Neuronal stem cell (in vitro differentiated cells): ENCODE data around the gene PPEF1.

Experiments used
- DNase-seq: peaks from one replicate; pipeline ENCODE4 v3.0.0-alpha.2; 2013; ENCODE audit warnings: low spot score
- H2AFZ ChIP-seq: one replicate; pipeline ENCODE4 v1.6.1; 2013; ENCODE audit warnings: mild to moderate bottlenecking, low read length, inconsistent platforms
- H2AK5ac ChIP-seq: 2 replicates; pipeline ENCODE4 v1.6.1; 2013; ENCODE audit warnings: low read depth, mild to moderate bottlenecking, inconsistent platforms, low read length, moderate library complexity, mixed read lengths
- H2BK120ac ChIP-seq: 2 replicates; pipeline ENCODE4 v1.6.1; 2013; ENCODE audit warnings: low read depth, mild to moderate bottlenecking, inconsistent platforms, low read length, moderate library complexity, mixed read lengths
- H2BK12ac ChIP-seq: one replicate; pipeline ENCODE4 v1.6.1; 2013; ENCODE audit warnings: low read length, inconsistent platforms
- H2BK15ac ChIP-seq: 2 replicates; pipeline ENCODE4 v1.6.1; 2013; ENCODE audit warnings: mild to moderate bottlenecking, low read length, inconsistent platforms, mixed read lengths
- H2BK5ac ChIP-seq: one replicate; pipeline ENCODE4 v1.6.1; 2013; ENCODE audit warnings: inconsistent platforms, mild to moderate bottlenecking, low read length, moderate library complexity
- H3K14ac ChIP-seq: one replicate; pipeline ENCODE4 v1.6.1; 2013; ENCODE audit warnings: low read length, inconsistent platforms
- H3K18ac ChIP-seq: 2 replicates; pipeline ENCODE4 v1.6.1; 2013; ENCODE audit warnings: low read length, inconsistent platforms
- H3K23ac ChIP-seq: 2 replicates; pipeline ENCODE4 v1.6.1; 2013; ENCODE audit warnings: low read depth, mild to moderate bottlenecking, mixed read lengths, low read length, inconsistent platforms; ENCODE audit not compliant: poor library complexity
- H3K27ac ChIP-seq: replicated peaks from 3 replicates; pipeline ENCODE4 v1.5.1; 2013; ENCODE audit warnings: low read length, inconsistent platforms
- H3K27me3 ChIP-seq, 3 experiments: 2 replicates each; pipeline ENCODE4 v1.6.1; 2013; ENCODE audit warnings: low read length in 3 of 3, mild to moderate bottlenecking in 2 of 3, inconsistent platforms in 1 of 3, low read depth in 1 of 3, mixed read lengths in 1 of 3, moderate library complexity in 1 of 3; ENCODE audit not compliant: control insufficient read depth in 3 of 3, insufficient read depth in 3 of 3
- H3K36me3 ChIP-seq, 2 donors: replicated peaks in 1 of 2; 2 replicates each; pipeline ENCODE4 v1.6.1; 2013; ENCODE audit warnings: low read length in 2 of 2; ENCODE audit not compliant: control insufficient read depth in 2 of 2, insufficient read depth in 2 of 2
- H3K4ac ChIP-seq: 2 replicates; pipeline ENCODE4 v1.6.1; 2013; ENCODE audit warnings: inconsistent platforms, mild to moderate bottlenecking, low read length, moderate library complexity
- H3K4me1 ChIP-seq, 2 donors: 1 replicate in 1 of 2; 2 replicates in 1 of 2; pipeline ENCODE4 v1.6.1; 2013; ENCODE audit warnings: low read length in 2 of 2, low read depth in 1 of 2; ENCODE audit not compliant: control insufficient read depth in 2 of 2, insufficient read depth in 1 of 2
- H3K4me2 ChIP-seq: one replicate; pipeline ENCODE4 v1.6.1; 2013; ENCODE audit warnings: mild to moderate bottlenecking, low read length, inconsistent platforms; ENCODE audit not compliant: insufficient read depth, poor library complexity, severe bottlenecking
- H3K4me3 ChIP-seq, 2 donors: 2 replicates each; pipeline ENCODE4 v1.5.1; 2013; ENCODE audit warnings: low read length in 2 of 2, mild to moderate bottlenecking in 2 of 2, inconsistent platforms in 1 of 2, moderate library complexity in 1 of 2
- H3K79me1 ChIP-seq: one replicate; pipeline ENCODE4 v1.6.1; 2013; ENCODE audit warnings: low read depth, mild to moderate bottlenecking, inconsistent platforms, low read length, moderate library complexity
- H3K9ac ChIP-seq: one replicate; pipeline ENCODE4 v1.6.1; 2013; ENCODE audit warnings: mild to moderate bottlenecking, low read depth, low read length, inconsistent platforms; ENCODE audit not compliant: poor library complexity
- H3K9me3 ChIP-seq, 2 donors: replicated peaks in 1 of 2; 2 replicates each; pipeline versions ENCODE3 to v1.6.1; 2013; ENCODE audit warnings: low read length in 2 of 2, mild to moderate bottlenecking in 2 of 2, inconsistent platforms in 1 of 2, low read depth in 1 of 2, mixed read lengths in 1 of 2, moderate library complexity in 1 of 2; ENCODE audit not compliant: control insufficient read depth in 2 of 2, insufficient read depth in 1 of 2
- H4K8ac ChIP-seq: one replicate; pipeline ENCODE4 v1.6.1; 2013; ENCODE audit warnings: low read depth, mild to moderate bottlenecking, inconsistent platforms, low read length, moderate library complexity
- H4K91ac ChIP-seq: one replicate; pipeline ENCODE4 v1.6.1; 2013; ENCODE audit warnings: low read length, low read depth, mild to moderate bottlenecking, inconsistent platforms; ENCODE audit not compliant: poor library complexity
- WGBS, 2 donors: extraction: QIAGEN DNeasy Blood & Tissue Kit; methylation state at CpG; one replicate each; pipeline ENCODE4 v1.1.7; 2013; ENCODE audit warnings: missing lambda C conversion rate in 2 of 2, mixed read lengths in 1 of 2; ENCODE audit not compliant: insufficient read length in 2 of 2, insufficient replicate concordance in 1 of 2; ENCODE audit errors: extremely low coverage in 2 of 2; 5-methylcytosine and 5-hydroxymethylcytosine counted together

PPEF1 gene

GRCh38 chrX:18871161-18871890, 163.9 kb downstream of the PPEF1 start:
- no peak overlapping the region for H3K4me3 ChIP-seq
- no peaks in the 10 kb centered on the region for H3K9me3 ChIP-seq
- no peak overlapping the region for H2BK12ac ChIP-seq
- H3K18ac ChIP-seq: no peak overlapping the region
- no peak overlapping the region for H3K4me2 ChIP-seq
- H2AFZ ChIP-seq: no peak overlapping the region
- H2BK15ac ChIP-seq: no peak overlapping the region
- no peak overlapping the region for H3K23ac ChIP-seq
- H3K4ac ChIP-seq: no peak overlapping the region
- no peak overlapping the region for H4K8ac ChIP-seq
- H2AK5ac ChIP-seq: no peak overlapping the region
- no peak overlapping the region for H3K14ac ChIP-seq
- no CpG with 5 or more reads among the region's 10 CpGs for WGBS, 2 donors
- H2BK5ac ChIP-seq: no peak overlapping the region
- DNase-seq: no peak
- no peaks in the 10 kb centered on the region for H3K79me1 ChIP-seq
- H3K9ac ChIP-seq: no peak overlapping the region
- H3K4me1 ChIP-seq: no peaks in the 10 kb centered on the region
- H2BK120ac ChIP-seq: no peak overlapping the region
- H3K36me3 ChIP-seq: no peaks in the 10 kb centered on the region
- no peak overlapping the region for H4K91ac ChIP-seq
- no peaks in the 10 kb centered on the region for H3K27me3 ChIP-seq
- H3K27ac ChIP-seq: no peak overlapping the region

GRCh38 chrX:18871970-18872369, 164.5 kb downstream of the PPEF1 start:
- Histone ChIP-seq H3K23ac (no peak overlapping the region), H2BK15ac (no peak overlapping the region), H4K8ac (no peak overlapping the region), H3K36me3 (no peaks in the 10 kb centered on the region), H3K4me2 (no peak overlapping the region), H3K9me3 (no peaks in the 10 kb centered on the region), H3K27ac (no peak overlapping the region), H2BK120ac (no peak overlapping the region), H2BK5ac (no peak overlapping the region), H3K9ac (no peak overlapping the region), H4K91ac (no peak overlapping the region), H2AFZ (no peak overlapping the region), H3K27me3 (no peaks in the 10 kb centered on the region), H3K79me1 (no peaks in the 10 kb centered on the region), H2AK5ac (no peak overlapping the region), H2BK12ac (no peak overlapping the region), H3K18ac (no peak overlapping the region), H3K4me3 (no peak overlapping the region), H3K4ac (no peak overlapping the region), H3K14ac (no peak overlapping the region), H3K4me1 (no peaks in the 10 kb centered on the region)
- no peak for DNase-seq
- WGBS, 2 donors: no CpG with 5 or more reads among the region's 12 CpGs

GRCh38 chrX:18872621-18873020, 165.2 kb downstream of the PPEF1 start:
- no peaks in the 10 kb centered on the region for H3K9me3 ChIP-seq
- H2BK15ac ChIP-seq: no peak overlapping the region
- no CpG with 5 or more reads among the region's 8 CpGs for WGBS, 2 donors
- no peaks in the 10 kb centered on the region for H3K4me1 ChIP-seq
- no peak overlapping the region for H3K4me3 ChIP-seq
- H4K8ac ChIP-seq: no peak overlapping the region
- no peak overlapping the region for H3K4me2 ChIP-seq
- no peak overlapping the region for H2AFZ ChIP-seq
- H2BK5ac ChIP-seq: no peak overlapping the region
- H3K36me3 ChIP-seq: no peaks in the 10 kb centered on the region
- H3K23ac ChIP-seq: no peak overlapping the region
- no peak for DNase-seq
- no peak overlapping the region for H2BK120ac ChIP-seq
- no peak overlapping the region for H3K9ac ChIP-seq
- H3K27ac ChIP-seq: no peak overlapping the region
- no peak overlapping the region for H3K14ac ChIP-seq
- no peaks in the 10 kb centered on the region for H3K27me3 ChIP-seq
- H3K4ac ChIP-seq: no peak overlapping the region
- no peak overlapping the region for H2BK12ac ChIP-seq
- H2AK5ac ChIP-seq: no peak overlapping the region
- H4K91ac ChIP-seq: no peak overlapping the region
- H3K18ac ChIP-seq: no peak overlapping the region
- no peaks in the 10 kb centered on the region for H3K79me1 ChIP-seq

DNA sequence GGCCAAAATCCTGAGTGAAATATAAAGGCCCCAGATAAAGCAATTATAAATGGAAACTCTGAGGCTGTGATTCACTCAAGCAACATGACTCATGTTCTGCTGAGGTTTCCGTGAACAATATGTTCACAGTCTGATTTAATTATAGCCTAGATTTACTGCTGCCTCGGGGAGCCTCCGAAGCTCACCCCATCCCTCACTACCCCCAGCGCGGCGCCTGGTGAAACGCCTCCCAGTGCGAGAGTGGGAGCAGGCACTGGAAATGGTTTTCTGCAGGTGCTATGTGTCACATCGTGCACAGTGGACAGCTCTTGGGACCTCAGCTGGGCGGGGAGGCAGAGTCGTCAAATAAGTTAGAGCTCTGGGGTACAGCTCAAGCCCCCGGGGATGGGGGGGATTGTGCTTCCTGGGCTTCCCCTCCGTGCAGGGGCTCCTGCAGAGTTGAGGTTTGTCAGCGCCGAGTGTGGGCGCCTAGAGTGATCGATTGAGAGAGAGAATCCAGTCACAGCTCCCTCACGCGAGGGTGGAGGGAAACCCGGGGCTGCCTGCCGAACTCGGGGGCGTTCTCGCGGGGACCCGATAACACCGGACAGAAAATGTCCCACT, 165.8 kb downstream of the PPEF1 start:
- WGBS, 2 donors: no CpG with 5 or more reads among the region's 27 CpGs

More for the DNA sequence above, 165.8 kb downstream of the PPEF1 start:
- Histone ChIP-seq H3K14ac (no peak overlapping the region), H3K9me3 (no peaks in the 10 kb centered on the region), H3K18ac (no peak overlapping the region), H3K4ac (no peak overlapping the region), H3K4me2 (no peak overlapping the region), H2AK5ac (no peak overlapping the region), H4K91ac (no peak overlapping the region), H3K27ac (no peak overlapping the region), H3K4me3 (no peak overlapping the region), H3K23ac (no peak overlapping the region), H2BK120ac (no peak overlapping the region), H4K8ac (no peak overlapping the region), H3K9ac (no peak overlapping the region), H3K27me3 (no peaks in the 10 kb centered on the region), H2AFZ (no peak overlapping the region), H2BK12ac (no peak overlapping the region), H2BK5ac (no peak overlapping the region), H3K79me1 (no peaks in the 10 kb centered on the region), H3K4me1 (no peaks in the 10 kb centered on the region), H3K36me3 (no peaks in the 10 kb centered on the region), H2BK15ac (no peak overlapping the region)
- DNase-seq: no peak
